GM12892 (cell line): ENCODE data around the gene CAPZA2.

Experiments used
- POLR2A ChIP-seq: IDR thresholded peaks from 2 replicates; pipeline ENCODE4 v1.6.1; 2011; ENCODE audit warnings: low read depth, low read length, control low read depth
- POLR2AphosphoS5 ChIP-seq: IDR thresholded peaks from 2 replicates; pipeline ENCODE4 v1.6.1; 2011; ENCODE audit warnings: low read depth, low read length, control low read depth

GRCh38 chr7:116920359-116920758 is 58.0 kb downstream of the CAPZA2 start:
- TF ChIP-seq POLR2A (no peak; the same call in 1 of the 2 replicates), POLR2AphosphoS5 (no peak)
